Right atrium auricular region (tissue), 2 donors: ENCODE data around the gene CDCA7L. TPM values are rescaled to one million over a fixed set of nuclear protein-coding genes. Genes with fewer than 3 reads are reported as not detected.

ENCODE experiments used
- DNase-seq: peaks from one replicate; pipeline ENCODE4 v3.0.0-alpha.2; 2019; ENCODE audit warnings: low spot score
- H3K27ac ChIP-seq, 2 donors: fragments of 200-600 bp; sonication (generic); 1 replicate in 1 of 2; 2 replicates in 1 of 2; pipeline ENCODE4 v1.5.1; 2016 to 2019
- H3K27me3 ChIP-seq, 2 donors: fragments of 200-600 bp; sonication (generic); one replicate each; pipeline versions ENCODE4 v1.5.1 to v1.6.0; 2017 to 2019
- H3K36me3 ChIP-seq: fragments of 200-600 bp; sonication (generic); one replicate; pipeline ENCODE4 v1.5.1; 2016
- H3K4me1 ChIP-seq, 2 donors: fragments of 200-600 bp; sonication (generic); one replicate each; pipeline versions ENCODE4 v1.5.1 to v1.6.0; 2017 to 2019
- H3K4me3 ChIP-seq, 2 donors: fragments of 200-600 bp; sonication (generic); 1 replicate in 1 of 2; 2 replicates in 1 of 2; pipeline ENCODE4 v1.5.1; 2017 to 2019; ENCODE audit warnings: mild to moderate bottlenecking in 1 of 2, moderate library complexity in 1 of 2
- H3K9me3 ChIP-seq, 2 donors: fragments of 200-600 bp; sonication (generic); one replicate each; pipeline ENCODE4 v1.5.1; 2019
- total RNA-seq, 2 donors: library from RNA; depleted of rRNA; stranded (reverse); fragments of >200 nt; gene quantifications; one replicate each; pipeline ENCODE4 v1.1.0, GENCODE V29; 2016
- TF ChIP-seq, protein P1 (sequence below), 2 donors: fragments of 200-600 bp; sonication (generic); IDR thresholded peaks; one replicate each; pipeline ENCODE4 v1.5.1; 2019; ENCODE audit warnings: antibody characterized with exemption in 2 of 2

CDCA7L gene
- total RNA-seq, 2 donors from 2014 or later, result 32.4 to 48.9 TPM

DNA sequence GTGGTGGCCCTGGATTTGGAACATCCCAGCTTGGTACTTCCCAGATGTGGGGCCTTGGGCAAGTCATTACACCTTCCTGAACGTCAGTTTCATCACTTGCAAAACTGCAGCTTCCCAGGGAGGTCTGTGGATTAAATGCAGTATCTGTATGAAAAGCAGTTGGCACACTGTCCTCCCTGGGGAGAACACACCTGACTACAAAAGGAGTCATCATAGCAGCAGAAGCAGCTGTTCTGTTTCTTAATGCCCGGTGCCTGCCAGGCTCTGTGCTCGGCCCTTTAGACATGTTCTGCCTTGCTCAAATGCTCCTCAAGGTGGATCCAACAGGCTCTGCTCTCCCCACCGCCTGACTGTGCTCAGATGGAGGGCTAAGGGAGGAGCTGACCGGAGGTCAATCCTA lies 31.0 kb downstream of the CDCA7L start:
- TF ChIP-seq, protein P1, sequence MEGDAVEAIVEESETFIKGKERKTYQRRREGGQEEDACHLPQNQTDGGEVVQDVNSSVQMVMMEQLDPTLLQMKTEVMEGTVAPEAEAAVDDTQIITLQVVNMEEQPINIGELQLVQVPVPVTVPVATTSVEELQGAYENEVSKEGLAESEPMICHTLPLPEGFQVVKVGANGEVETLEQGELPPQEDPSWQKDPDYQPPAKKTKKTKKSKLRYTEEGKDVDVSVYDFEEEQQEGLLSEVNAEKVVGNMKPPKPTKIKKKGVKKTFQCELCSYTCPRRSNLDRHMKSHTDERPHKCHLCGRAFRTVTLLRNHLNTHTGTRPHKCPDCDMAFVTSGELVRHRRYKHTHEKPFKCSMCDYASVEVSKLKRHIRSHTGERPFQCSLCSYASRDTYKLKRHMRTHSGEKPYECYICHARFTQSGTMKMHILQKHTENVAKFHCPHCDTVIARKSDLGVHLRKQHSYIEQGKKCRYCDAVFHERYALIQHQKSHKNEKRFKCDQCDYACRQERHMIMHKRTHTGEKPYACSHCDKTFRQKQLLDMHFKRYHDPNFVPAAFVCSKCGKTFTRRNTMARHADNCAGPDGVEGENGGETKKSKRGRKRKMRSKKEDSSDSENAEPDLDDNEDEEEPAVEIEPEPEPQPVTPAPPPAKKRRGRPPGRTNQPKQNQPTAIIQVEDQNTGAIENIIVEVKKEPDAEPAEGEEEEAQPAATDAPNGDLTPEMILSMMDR (IDR thresholded peaks at IDR 0.05), result no peak
- Histone ChIP-seq H3K27ac (peak overlapping the region in 1 of 2 donors; percentile 26), H3K4me1 (peaks cover 0 to 26% of the 10 kb centered on the region in 2 donors)

GRCh38 chr7:21912931-21913780 lies 32.5 kb downstream of the CDCA7L start:
- H3K4me1 ChIP-seq, result peaks cover 0 to 20% of the 10 kb centered on the region in 2 donors
- no peak for DNase-seq
- H3K9me3 ChIP-seq, result no peaks in the 10 kb centered on the region
- TF ChIP-seq, protein P1 (IDR thresholded peaks at IDR 0.05), result no peak
- H3K27me3 ChIP-seq, result no peaks in the 10 kb centered on the region
- H3K27ac ChIP-seq, result peak overlapping the region in 1 of 2 donors; percentile 75
- peaks cover 2% of the 10 kb centered on the region for H3K36me3 ChIP-seq
- H3K4me3 ChIP-seq, result no peak overlapping the region

More for the DNA sequence above, 31.0 kb downstream of the CDCA7L start:
- no peaks in the 10 kb centered on the region for H3K9me3 ChIP-seq
- no peak overlapping the region for H3K4me3 ChIP-seq
- no peak for DNase-seq
- no peaks in the 10 kb centered on the region for H3K27me3 ChIP-seq
- no peaks in the 10 kb centered on the region for H3K36me3 ChIP-seq

- Histone ChIP-seq H3K4me3 (no peak overlapping the region), H3K9me3 (no peaks in the 10 kb centered on the region), H3K4me1 (peaks cover 0 to 20% of the 10 kb centered on the region in 2 donors), H3K36me3 (peaks cover 9% of the 10 kb centered on the region), H3K27ac (peak overlapping the region in 1 of 2 donors; percentile 75), H3K27me3 (no peaks in the 10 kb centered on the region)
- TF ChIP-seq, protein P1 (IDR thresholded peaks at IDR 0.05), result no peak
- no peak for DNase-seq
These were observed 33.4 kb downstream of the CDCA7L start for GRCh38 chr7:21912305-21912704.

GRCh38 chr7:21911341-21911875 lies 34.3 kb downstream of the CDCA7L start:
- Histone ChIP-seq H3K4me3 (no peak overlapping the region), H3K36me3 (peaks cover 14% of the 10 kb centered on the region), H3K4me1 (peaks cover 0 to 14% of the 10 kb centered on the region in 2 donors), H3K27ac (peak overlapping the region in 1 of 2 donors; percentile 75), H3K27me3 (no peaks in the 10 kb centered on the region), H3K9me3 (no peaks in the 10 kb centered on the region)
- no peak for DNase-seq
- TF ChIP-seq, protein P1 (IDR thresholded peaks at IDR 0.05), result no peak

DNA sequence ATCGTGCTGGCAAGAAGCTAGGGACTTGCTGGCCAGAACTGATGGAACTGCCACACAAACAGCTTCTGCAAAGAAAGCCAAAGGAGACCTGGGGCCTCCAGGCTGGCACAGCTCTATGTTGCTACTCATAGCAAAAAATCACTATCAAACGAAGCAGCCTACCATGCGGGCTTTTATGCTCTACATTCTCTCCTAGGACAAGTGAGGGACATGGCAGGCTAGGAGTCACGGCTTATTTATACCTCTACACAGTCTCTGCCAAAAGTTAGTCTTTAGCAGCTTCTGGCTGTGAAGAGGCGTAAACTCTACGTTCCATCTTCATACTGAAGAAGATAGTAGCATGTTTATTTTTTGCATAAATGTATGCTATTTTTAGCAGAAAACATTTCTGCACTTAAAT lies 35.4 kb downstream of the CDCA7L start:
- Histone ChIP-seq H3K27ac (peak overlapping the region; percentile 14 to 75), H3K4me3 (no peak overlapping the region), H3K4me1 (peaks cover 0 to 14% of the 10 kb centered on the region in 2 donors), H3K36me3 (peaks cover 26% of the 10 kb centered on the region), H3K9me3 (no peaks in the 10 kb centered on the region), H3K27me3 (no peaks in the 10 kb centered on the region)
- TF ChIP-seq, protein P1 (IDR thresholded peaks at IDR 0.05), result no peak
- DNase-seq, result no peak
